OCI-LY1 (cell line): Measurements from ENCODE around the gene PIK3R1.

ENCODE experiments used
- EZH2 ChIP-seq: fragments of 200-600 bp; sonication (generic), shearing (Covaris generic); IDR thresholded peaks from 2 replicates; pipeline ENCODE4 v1.8.0; 2017; ENCODE audit warnings: borderline replicate concordance, mixed run types, mild to moderate bottlenecking, antibody characterized with exemption, low read length, moderate library complexity, mixed read lengths
- TF ChIP-seq, protein P1 (sequence below): fragments of 200-600 bp; sonication (generic), shearing (Covaris generic); IDR thresholded peaks from 2 replicates; pipeline ENCODE4 v1.5.1; 2017; ENCODE audit warnings: mild to moderate bottlenecking, antibody characterized with exemption, low read length, moderate library complexity, mixed read lengths

DNA sequence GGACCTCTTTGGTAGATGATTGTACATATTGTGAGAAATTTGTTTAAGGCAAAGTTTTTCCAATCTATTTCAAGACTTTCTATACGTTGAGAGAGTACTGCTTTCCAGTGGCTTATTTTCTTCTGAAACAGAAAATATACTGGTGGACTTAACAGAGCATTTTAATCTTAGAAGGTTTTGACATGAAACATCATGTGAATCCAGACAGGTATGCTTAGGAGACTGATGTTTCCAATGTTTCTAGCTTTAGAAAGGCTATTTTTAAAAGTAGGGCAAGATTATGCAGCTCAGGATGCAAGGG is 71.0 kb downstream of the PIK3R1 start:
- TF ChIP-seq, protein P1, sequence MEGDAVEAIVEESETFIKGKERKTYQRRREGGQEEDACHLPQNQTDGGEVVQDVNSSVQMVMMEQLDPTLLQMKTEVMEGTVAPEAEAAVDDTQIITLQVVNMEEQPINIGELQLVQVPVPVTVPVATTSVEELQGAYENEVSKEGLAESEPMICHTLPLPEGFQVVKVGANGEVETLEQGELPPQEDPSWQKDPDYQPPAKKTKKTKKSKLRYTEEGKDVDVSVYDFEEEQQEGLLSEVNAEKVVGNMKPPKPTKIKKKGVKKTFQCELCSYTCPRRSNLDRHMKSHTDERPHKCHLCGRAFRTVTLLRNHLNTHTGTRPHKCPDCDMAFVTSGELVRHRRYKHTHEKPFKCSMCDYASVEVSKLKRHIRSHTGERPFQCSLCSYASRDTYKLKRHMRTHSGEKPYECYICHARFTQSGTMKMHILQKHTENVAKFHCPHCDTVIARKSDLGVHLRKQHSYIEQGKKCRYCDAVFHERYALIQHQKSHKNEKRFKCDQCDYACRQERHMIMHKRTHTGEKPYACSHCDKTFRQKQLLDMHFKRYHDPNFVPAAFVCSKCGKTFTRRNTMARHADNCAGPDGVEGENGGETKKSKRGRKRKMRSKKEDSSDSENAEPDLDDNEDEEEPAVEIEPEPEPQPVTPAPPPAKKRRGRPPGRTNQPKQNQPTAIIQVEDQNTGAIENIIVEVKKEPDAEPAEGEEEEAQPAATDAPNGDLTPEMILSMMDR = peak; percentile 13; the same call in 1 of the 2 replicates
- no peak for TF ChIP-seq EZH2
